Measurements from ENCODE around the gene MEIS2. TPM values are rescaled to one million over a fixed set of nuclear protein-coding genes. Genes with fewer than 3 reads are reported as not detected.

MEIS2 gene
- total RNA-seq, 2 experiments from 2014 or later, result 0.14 TPM; not detected in 1

DNA sequence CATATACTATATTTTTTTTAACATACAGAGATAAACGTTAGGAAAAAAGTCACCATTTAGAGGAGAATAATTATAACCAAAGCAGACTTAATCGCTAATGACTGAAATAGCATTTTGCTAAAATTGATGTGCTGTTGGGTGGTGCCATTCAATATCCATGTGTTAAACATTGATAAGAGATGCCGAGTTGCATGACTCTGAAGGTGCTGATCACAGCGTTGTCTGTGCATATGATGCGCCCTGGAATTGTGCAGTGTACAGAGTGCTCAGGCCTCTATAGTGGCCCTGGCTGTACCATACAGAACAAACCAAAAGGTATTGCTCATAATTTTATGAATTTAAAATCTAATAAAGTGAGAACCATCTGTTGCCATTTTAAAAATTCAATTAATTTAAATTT is 168.3 kb downstream of the MEIS2 start:
- intact Hi-C loops (cut with micrococcal nuclease), result no loop called here
- Mint-ChIP-seq H3K4me1 (ENCODE audit: low read depth) (no peaks in the 10 kb centered on the region), H3K36me3 (ENCODE audit: low read depth) (no peaks in the 10 kb centered on the region), H3K9me3 (no peaks in the 10 kb centered on the region), H3K4me3 (no peak overlapping the region), H3K27me3 (peaks cover 1% of the 10 kb centered on the region), H3K27ac (no peak overlapping the region)
- TF ChIP-seq, protein P1, sequence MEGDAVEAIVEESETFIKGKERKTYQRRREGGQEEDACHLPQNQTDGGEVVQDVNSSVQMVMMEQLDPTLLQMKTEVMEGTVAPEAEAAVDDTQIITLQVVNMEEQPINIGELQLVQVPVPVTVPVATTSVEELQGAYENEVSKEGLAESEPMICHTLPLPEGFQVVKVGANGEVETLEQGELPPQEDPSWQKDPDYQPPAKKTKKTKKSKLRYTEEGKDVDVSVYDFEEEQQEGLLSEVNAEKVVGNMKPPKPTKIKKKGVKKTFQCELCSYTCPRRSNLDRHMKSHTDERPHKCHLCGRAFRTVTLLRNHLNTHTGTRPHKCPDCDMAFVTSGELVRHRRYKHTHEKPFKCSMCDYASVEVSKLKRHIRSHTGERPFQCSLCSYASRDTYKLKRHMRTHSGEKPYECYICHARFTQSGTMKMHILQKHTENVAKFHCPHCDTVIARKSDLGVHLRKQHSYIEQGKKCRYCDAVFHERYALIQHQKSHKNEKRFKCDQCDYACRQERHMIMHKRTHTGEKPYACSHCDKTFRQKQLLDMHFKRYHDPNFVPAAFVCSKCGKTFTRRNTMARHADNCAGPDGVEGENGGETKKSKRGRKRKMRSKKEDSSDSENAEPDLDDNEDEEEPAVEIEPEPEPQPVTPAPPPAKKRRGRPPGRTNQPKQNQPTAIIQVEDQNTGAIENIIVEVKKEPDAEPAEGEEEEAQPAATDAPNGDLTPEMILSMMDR (IDR thresholded peaks at IDR 0.05), result no peak
- ATAC-seq, result no peak
- ChIA-PET CTCF (no interaction called here), POLR2A (no interaction called here)
- DNase-seq, result no peak

DNA sequence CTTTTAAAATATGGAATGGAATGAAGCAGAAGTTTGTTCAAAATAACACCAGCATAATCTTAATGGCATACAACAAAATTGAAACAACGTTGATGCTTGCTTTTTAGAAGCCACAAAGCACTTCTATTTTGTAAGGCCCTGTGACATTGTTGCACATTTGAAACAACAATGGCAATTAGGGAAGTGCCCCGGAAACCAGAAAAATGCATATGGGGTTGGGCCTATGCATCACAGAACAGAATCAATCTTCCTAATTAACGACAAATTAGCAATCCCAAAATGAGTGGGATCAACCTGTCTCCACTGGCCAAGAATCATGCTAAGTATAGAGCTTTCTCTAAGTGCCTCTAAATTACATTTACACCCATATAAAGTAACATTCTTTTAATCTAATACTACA is 168.9 kb downstream of the MEIS2 start:
- POLR2A ChIA-PET, result no interaction called here
- Mint-ChIP-seq H3K4me3 (no peak overlapping the region), H3K9me3 (no peaks in the 10 kb centered on the region), H3K36me3 (ENCODE audit: low read depth) (no peaks in the 10 kb centered on the region), H3K27ac (no peak overlapping the region), H3K27me3 (peaks cover 2% of the 10 kb centered on the region), H3K4me1 (ENCODE audit: low read depth) (no peaks in the 10 kb centered on the region)
- TF ChIP-seq, protein P1 (IDR thresholded peaks at IDR 0.05), result no peak
- intact Hi-C loops (cut with micrococcal nuclease), result no loop called here
- DNase-seq, result no peak
- CTCF ChIA-PET, result interaction anchor here (0.5 kb wide), 1 partner anchor 50 kb away, joined by 3 read pairs; no protein-coding TSS in a partner anchor
- ATAC-seq, result no peak

DNA sequence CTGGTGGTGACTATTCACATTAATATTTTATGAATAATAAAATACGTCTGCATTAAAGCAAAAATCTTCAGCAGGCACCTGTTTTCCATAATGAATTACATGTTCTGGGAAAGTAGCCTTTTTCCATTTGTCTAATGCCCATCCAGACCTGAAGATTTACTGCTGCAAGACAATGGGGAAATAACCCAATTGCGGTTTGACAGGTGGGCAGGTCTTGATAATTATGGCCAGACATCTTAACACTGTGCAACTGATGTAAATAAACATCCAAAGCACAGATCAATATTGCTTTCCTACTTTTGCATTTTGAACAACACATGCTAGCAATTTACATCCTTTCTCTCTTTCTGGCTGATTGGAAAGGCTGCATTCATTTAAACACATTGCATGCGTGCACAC is 173.9 kb downstream of the MEIS2 start:
- TF ChIP-seq, protein P1 (IDR thresholded peaks at IDR 0.05), result no peak
- DNase-seq, result no peak
- Mint-ChIP-seq H3K4me1 (ENCODE audit: low read depth) (no peaks in the 10 kb centered on the region), H3K27me3 (peaks cover 2% of the 10 kb centered on the region), H3K9me3 (no peaks in the 10 kb centered on the region), H3K4me3 (no peak overlapping the region), H3K27ac (no peak overlapping the region), H3K36me3 (ENCODE audit: low read depth) (no peaks in the 10 kb centered on the region)
- ATAC-seq, result no peak
- intact Hi-C loops (cut with micrococcal nuclease), result no loop called here
- CTCF ChIA-PET, result no interaction called here
- POLR2A ChIA-PET, result no interaction called here

DNA sequence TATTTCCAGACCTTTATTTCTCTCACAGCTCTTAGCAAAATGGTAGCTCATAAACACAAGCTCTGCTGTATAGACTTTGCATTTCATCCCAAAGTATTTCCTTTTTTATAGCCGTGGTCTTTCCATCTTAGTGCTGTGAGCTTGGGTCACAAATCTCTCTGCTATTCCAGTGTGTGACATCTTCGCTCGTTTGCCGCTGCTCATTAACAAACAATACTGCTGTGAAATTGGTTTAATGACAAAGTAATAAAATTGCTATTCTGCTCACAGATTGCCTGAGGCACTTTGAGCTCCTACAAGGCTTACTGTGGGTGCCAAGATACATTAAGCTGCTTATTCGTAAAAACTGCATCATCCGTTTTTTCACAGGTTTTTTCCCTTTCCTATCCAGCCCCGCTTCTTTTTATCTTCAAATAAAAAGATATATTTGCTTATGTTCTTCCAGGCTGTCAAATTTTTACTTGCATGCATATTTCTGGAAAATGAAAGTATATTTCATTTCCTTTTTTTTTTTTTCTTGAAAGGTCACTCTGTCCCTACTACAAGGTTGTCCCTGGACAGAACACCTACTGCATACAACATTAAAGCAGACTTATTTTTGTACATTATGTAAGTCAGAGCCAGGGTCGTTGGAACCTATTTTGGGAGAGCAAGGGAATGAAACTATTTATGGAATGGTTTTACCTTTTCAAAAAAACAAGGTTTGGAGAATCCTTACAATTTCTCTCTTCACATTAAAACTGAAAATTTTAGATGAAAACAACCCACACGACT is 174.5 kb downstream of the MEIS2 start:
- peaks cover 2% of the 10 kb centered on the region for H3K27me3 Mint-ChIP-seq
- H3K4me1 Mint-ChIP-seq (ENCODE audit: low read depth), result no peaks in the 10 kb centered on the region
- POLR2A ChIA-PET, result no interaction called here
- no peak overlapping the region for H3K27ac Mint-ChIP-seq
- no peaks in the 10 kb centered on the region for H3K36me3 Mint-ChIP-seq (ENCODE audit: low read depth)
- intact Hi-C loops (cut with micrococcal nuclease), result no loop called here
- H3K9me3 Mint-ChIP-seq, result no peaks in the 10 kb centered on the region
- TF ChIP-seq, protein P1 (IDR thresholded peaks at IDR 0.05), result no peak
- no peak overlapping the region for H3K4me3 Mint-ChIP-seq
- CTCF ChIA-PET, result no interaction called here
- ATAC-seq (no peak), DNase-seq (no peak)

DNA sequence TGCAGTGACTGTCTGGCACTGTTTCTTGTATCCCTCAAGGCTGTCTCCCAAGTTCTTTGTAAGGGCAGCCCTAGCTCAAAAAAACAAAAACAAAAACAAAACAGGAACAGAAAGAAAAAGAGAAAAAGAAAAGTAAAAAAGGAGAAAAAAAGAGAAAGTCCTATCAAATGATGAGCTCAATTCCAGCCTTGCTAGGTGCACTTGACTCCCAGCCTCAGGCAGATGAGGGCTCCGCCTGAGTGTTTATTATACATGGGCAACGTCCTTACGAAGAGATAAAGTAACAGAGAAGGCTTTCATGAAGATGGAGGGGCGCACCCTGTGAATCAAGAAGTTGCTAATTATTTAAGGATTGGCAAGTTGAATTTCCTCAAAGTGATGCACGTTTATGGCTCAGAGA is 175.3 kb downstream of the MEIS2 start:
- CTCF ChIA-PET, result no interaction called here
- TF ChIP-seq, protein P1 (IDR thresholded peaks at IDR 0.05), result no peak
- Mint-ChIP-seq H3K27me3 (peaks cover 2% of the 10 kb centered on the region), H3K27ac (no peak overlapping the region), H3K4me1 (ENCODE audit: low read depth) (no peaks in the 10 kb centered on the region), H3K36me3 (ENCODE audit: low read depth) (no peaks in the 10 kb centered on the region), H3K9me3 (no peaks in the 10 kb centered on the region), H3K4me3 (no peak overlapping the region)
- ATAC-seq (no peak), DNase-seq (no peak)
- POLR2A ChIA-PET, result no interaction called here
- intact Hi-C loops (cut with micrococcal nuclease), result no loop called here

All from activated CD8-positive, alpha-beta T cell treated with anti-CD3 and anti-CD28 coated beads for 36 hours (primary cell).